OCI-LY1 (cell line): ENCODE measurements around the gene PSMB4.
"Not testable (repeated sequence)": the region's sequence is repeated elsewhere in the genome, so short reads cannot be mapped to it uniquely, and the experiment has no call there.

Experiments
- EZH2 ChIP-seq: fragments of 200-600 bp; sonication (generic), shearing (Covaris generic); IDR thresholded peaks from 2 replicates; pipeline ENCODE4 v1.8.0; 2017; ENCODE audit warnings: borderline replicate concordance, mixed run types, mild to moderate bottlenecking, antibody characterized with exemption, low read length, moderate library complexity, mixed read lengths
- TF ChIP-seq, protein P1 (sequence below): fragments of 200-600 bp; sonication (generic), shearing (Covaris generic); IDR thresholded peaks from 2 replicates; pipeline ENCODE4 v1.5.1; 2017; ENCODE audit warnings: mild to moderate bottlenecking, antibody characterized with exemption, low read length, moderate library complexity, mixed read lengths

- TF ChIP-seq, protein P1, sequence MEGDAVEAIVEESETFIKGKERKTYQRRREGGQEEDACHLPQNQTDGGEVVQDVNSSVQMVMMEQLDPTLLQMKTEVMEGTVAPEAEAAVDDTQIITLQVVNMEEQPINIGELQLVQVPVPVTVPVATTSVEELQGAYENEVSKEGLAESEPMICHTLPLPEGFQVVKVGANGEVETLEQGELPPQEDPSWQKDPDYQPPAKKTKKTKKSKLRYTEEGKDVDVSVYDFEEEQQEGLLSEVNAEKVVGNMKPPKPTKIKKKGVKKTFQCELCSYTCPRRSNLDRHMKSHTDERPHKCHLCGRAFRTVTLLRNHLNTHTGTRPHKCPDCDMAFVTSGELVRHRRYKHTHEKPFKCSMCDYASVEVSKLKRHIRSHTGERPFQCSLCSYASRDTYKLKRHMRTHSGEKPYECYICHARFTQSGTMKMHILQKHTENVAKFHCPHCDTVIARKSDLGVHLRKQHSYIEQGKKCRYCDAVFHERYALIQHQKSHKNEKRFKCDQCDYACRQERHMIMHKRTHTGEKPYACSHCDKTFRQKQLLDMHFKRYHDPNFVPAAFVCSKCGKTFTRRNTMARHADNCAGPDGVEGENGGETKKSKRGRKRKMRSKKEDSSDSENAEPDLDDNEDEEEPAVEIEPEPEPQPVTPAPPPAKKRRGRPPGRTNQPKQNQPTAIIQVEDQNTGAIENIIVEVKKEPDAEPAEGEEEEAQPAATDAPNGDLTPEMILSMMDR = not testable (repeated sequence)
- not testable (repeated sequence) for TF ChIP-seq EZH2
These were observed 34.5 kb downstream of the PSMB4 start for GRCh38 chr1:151433827-151434226.
